Activated B cell treated with CpG ODN at 0.5 μM for 24 hours (primary cell): ENCODE data around the gene KIR2DL4. TPM values are rescaled to one million over a fixed set of nuclear protein-coding genes. Genes with fewer than 3 reads are reported as not detected.

Experiments
- ATAC-seq: fragments of 200-7000 bp; cut with Tn5 transposase; one replicate; pipeline ENCODE4 v1.10.0; 2021; ENCODE audit warnings: low read depth, mild to moderate bottlenecking, moderate library complexity
- CTCF ChIA-PET: fragments of 350-600 bp; sonication (Branson Sonifier 250); formaldehyde crosslinking; loops from one replicate; lab custom pipeline; 2021; ENCODE audit warnings: antibody characterized with exemption; lab: Charles Lee
- POLR2A ChIA-PET: fragments of 350-600 bp; sonication (Branson Sonifier 250); formaldehyde crosslinking; loops from one replicate; lab custom pipeline; 2021; ENCODE audit warnings: antibody characterized with exemption; lab: Charles Lee
- DNase-seq: peaks from one replicate; pipeline ENCODE4 v3.0.0; 2022
- H3K27ac Mint-ChIP-seq: one replicate; pipeline ENCODE4 v1.8.0; 2020; ENCODE audit warnings: mixed read lengths
- H3K27me3 Mint-ChIP-seq: one replicate; pipeline ENCODE4 v1.8.0; 2021; ENCODE audit warnings: mixed read lengths
- H3K36me3 Mint-ChIP-seq: one replicate; pipeline ENCODE4 v1.8.0; 2021; ENCODE audit warnings: low read depth, mixed read lengths
- H3K4me1 Mint-ChIP-seq: one replicate; pipeline ENCODE4 v1.8.0; 2021; ENCODE audit warnings: mixed read lengths
- H3K4me3 Mint-ChIP-seq: one replicate; pipeline ENCODE4 v1.8.0; 2020; ENCODE audit warnings: mild to moderate bottlenecking, mixed read lengths
- H3K9me3 Mint-ChIP-seq: one replicate; pipeline ENCODE4 v1.8.0; 2020; ENCODE audit warnings: mixed read lengths
- CTCF ChIP-seq: fragments of 200-600 bp; IDR thresholded peaks from one replicate; pipeline ENCODE4 v1.8.0; 2022; ENCODE audit warnings: antibody characterized with exemption, mild to moderate bottlenecking
- intact Hi-C: fragments of 100-400 bp; cut with micrococcal nuclease; formaldehyde crosslinking; loops from one replicate; pipeline ENCODE4 v1.15.1; 2024
- total RNA-seq: library from RNA; stranded (reverse); gene quantifications from 2 replicates; pipeline ENCODE4 v1.2.3, GENCODE V29; 2022

The KIR2DL4 gene
- total RNA-seq, 1 donor from 2014 or later: not detected

DNA sequence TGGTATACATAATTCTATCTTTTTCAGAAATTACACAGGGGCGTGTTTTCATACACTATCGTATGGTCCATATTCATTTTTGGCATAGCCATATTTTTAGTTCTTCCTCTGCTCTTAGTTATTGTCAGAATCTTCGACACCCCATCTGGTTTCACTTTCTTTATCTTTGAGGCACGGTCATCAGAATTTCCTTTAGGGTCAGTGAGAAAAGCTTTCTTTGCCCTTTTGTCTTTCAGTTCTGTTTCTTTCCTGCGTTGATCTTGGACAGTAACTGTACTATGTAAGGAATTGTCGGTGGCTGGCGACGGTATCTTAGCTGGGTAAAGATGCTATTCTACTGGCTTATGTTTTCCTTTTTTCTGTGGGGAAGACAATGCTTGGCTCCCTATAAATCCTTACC, 10.6 kb upstream of the KIR2DL4 start:
- POLR2A ChIA-PET: no interaction called here
- Mint-ChIP-seq H3K4me1 (peaks cover 16% of the 10 kb centered on the region), H3K27ac (peak overlapping the region; percentile 5), H3K4me3 (peak overlapping the region; percentile 73), H3K27me3 (peaks cover 4% of the 10 kb centered on the region), H3K9me3 (no peaks in the 10 kb centered on the region), H3K36me3 (no peaks in the 10 kb centered on the region)
- no peak for TF ChIP-seq CTCF
- intact Hi-C loops: no loop called here
- ATAC-seq (no peak), DNase-seq (no peak)
- CTCF ChIA-PET: interaction anchor here (0.6 kb wide), 1 partner anchor 139 kb away, joined by 3 read pairs; no protein-coding TSS in a partner anchor

DNA sequence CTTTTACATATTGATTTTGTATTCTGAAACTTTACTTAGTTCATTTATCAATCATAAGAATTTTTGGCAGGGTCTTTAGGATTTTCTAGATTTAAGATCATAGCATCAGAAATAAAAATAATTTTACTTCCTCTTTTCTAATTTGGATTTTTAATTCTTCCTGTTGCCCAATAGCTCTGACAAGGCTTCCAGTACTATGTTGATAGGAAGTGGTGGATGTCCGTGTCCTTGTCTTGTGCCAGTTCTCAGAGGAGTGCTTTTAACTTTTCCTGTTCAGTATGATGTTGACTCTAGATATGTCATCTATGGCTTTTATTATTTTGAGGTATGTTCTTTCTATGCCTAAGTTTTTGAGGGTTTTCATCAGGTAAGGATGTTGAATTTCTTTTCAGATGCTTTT, 7.7 kb upstream of the KIR2DL4 start:
- CTCF ChIA-PET: no interaction called here
- POLR2A ChIA-PET: no interaction called here
- Mint-ChIP-seq H3K27ac (no peak overlapping the region), H3K27me3 (peaks cover 7% of the 10 kb centered on the region), H3K4me3 (no peak overlapping the region), H3K36me3 (no peaks in the 10 kb centered on the region), H3K9me3 (no peaks in the 10 kb centered on the region), H3K4me1 (peaks cover 16% of the 10 kb centered on the region)
- no peak for TF ChIP-seq CTCF
- DNase-seq (no peak), ATAC-seq (no peak)
- intact Hi-C loops: no loop called here

DNA sequence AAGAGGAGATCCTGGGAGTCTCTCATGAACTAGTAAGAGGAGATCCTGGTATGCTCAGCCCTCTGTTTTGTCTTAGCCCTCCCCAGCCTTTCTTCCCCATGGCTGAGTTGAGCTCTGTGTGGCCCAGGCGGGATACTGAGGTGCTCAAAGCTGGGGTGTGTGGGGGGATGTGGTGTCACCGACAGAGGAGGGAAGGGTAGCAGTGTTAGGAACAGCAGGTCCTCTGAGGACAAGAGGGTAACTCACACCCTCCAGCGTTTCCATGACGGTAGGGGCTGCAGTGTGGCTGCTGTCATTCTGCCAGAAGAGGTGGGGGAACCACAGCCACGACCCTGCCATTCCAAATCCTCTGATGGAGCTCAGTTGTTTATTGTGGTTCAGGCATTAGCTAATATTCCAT, 691 bp downstream of the KIR2DL4 start:
- no peak for TF ChIP-seq CTCF
- H3K4me1 Mint-ChIP-seq: no peaks in the 10 kb centered on the region
- H3K27ac Mint-ChIP-seq: no peak overlapping the region
- H3K36me3 Mint-ChIP-seq: no peaks in the 10 kb centered on the region
- intact Hi-C loops: no loop called here
- no peak for DNase-seq
- ChIA-PET CTCF (no interaction called here), POLR2A (no interaction called here)
- no peak for ATAC-seq
- H3K4me3 Mint-ChIP-seq: no peak overlapping the region
- H3K27me3 Mint-ChIP-seq: peaks cover 22% of the 10 kb centered on the region
- no peaks in the 10 kb centered on the region for H3K9me3 Mint-ChIP-seq

GRCh38 chr19:54804571-54804970, 1.2 kb downstream of the KIR2DL4 start:
- H3K9me3 Mint-ChIP-seq: no peaks in the 10 kb centered on the region
- no peak for TF ChIP-seq CTCF
- peaks cover 24% of the 10 kb centered on the region for H3K27me3 Mint-ChIP-seq
- no peaks in the 10 kb centered on the region for H3K36me3 Mint-ChIP-seq
- POLR2A ChIA-PET: no interaction called here
- no peak for ATAC-seq
- DNase-seq: no peak
- no peak overlapping the region for H3K27ac Mint-ChIP-seq
- no peak overlapping the region for H3K4me3 Mint-ChIP-seq
- intact Hi-C loops: no loop called here
- CTCF ChIA-PET: no interaction called here
- H3K4me1 Mint-ChIP-seq: no peaks in the 10 kb centered on the region

- ChIA-PET POLR2A (no interaction called here), CTCF (no interaction called here)
- Mint-ChIP-seq H3K4me1 (no peaks in the 10 kb centered on the region), H3K36me3 (no peaks in the 10 kb centered on the region), H3K27ac (no peak overlapping the region), H3K9me3 (no peaks in the 10 kb centered on the region), H3K4me3 (no peak overlapping the region), H3K27me3 (peaks cover 28% of the 10 kb centered on the region)
- no peak for TF ChIP-seq CTCF
- ATAC-seq (no peak), DNase-seq (no peak)
- intact Hi-C loops: no loop called here
Observed at GRCh38 chr19:54805665-54806515, 2.5 kb downstream of the KIR2DL4 start.
